H1 (cell line): ENCODE data around the gene ANKRD7. TPM values are rescaled to one million over a fixed set of nuclear protein-coding genes. Genes with fewer than 3 reads are reported as not detected.

Experiments used
- CTBP2 ChIP-seq: IDR thresholded peaks from 2 replicates; pipeline ENCODE4 v1.7.0; 2011; ENCODE audit warnings: borderline replicate concordance, mild to moderate bottlenecking, moderate library complexity, mixed read lengths, low read length; ENCODE audit not compliant: insufficient read depth, insufficient read length
- HDAC6 ChIP-seq: IDR thresholded peaks from one replicate; pipeline ENCODE4 v1.7.1; 2012; ENCODE audit warnings: low read depth, mild to moderate bottlenecking, inconsistent platforms, low read length, moderate library complexity
- JUND ChIP-seq: IDR thresholded peaks from 2 replicates; pipeline ENCODE4 v1.6.1; 2011; ENCODE audit warnings: mild to moderate bottlenecking, improper control_type of control experiment, low read length
- RXRA ChIP-seq: IDR thresholded peaks from 2 replicates; pipeline ENCODE4 v1.6.1; 2011; ENCODE audit warnings: low read depth, mild to moderate bottlenecking, low read length, moderate library complexity; ENCODE audit not compliant: insufficient read depth
- SRF ChIP-seq: IDR thresholded peaks from 2 replicates; pipeline ENCODE4 v1.6.1; 2011; ENCODE audit warnings: mild to moderate bottlenecking, low read depth, low read length, moderate library complexity
- TAF7 ChIP-seq: optimal IDR thresholded peaks from 2 replicates; pipeline ENCODE3; 2011; ENCODE audit warnings: low read depth, mild to moderate bottlenecking, inconsistent platforms, low read length, moderate library complexity, borderline replicate concordance
- polyA plus RNA-seq, 7 experiments: library from polyadenylated mRNA; depleted of rRNA in 3 of 7; stranded (reverse) in 5 of 7; unstranded in 2 of 7; fragments of >200 nt in 5 of 7; fragments of 200-250 nt in 2 of 7; gene quantifications; 1 replicate in 5 of 7; 2 replicates in 1 of 7; 4 replicates in 1 of 7; pipeline versions ENCODE4 v1.2.1 to v1.2.3, GENCODE V29; 2011 to 2013; ENCODE audit warnings: missing spikeins in 2 of 7, mixed read lengths in 2 of 7
- total RNA-seq: library from RNA; stranded (reverse); fragmentation: NEBNext Ultra II Directional; extraction: Animal tissue kit (Norgen Biotek cat#: 25700); gene quantifications from 2 replicates; pipeline ENCODE4 v1.2.1, GENCODE V29; 2021
- TF ChIP-seq, protein P1 (sequence below): fragments of 300-600 bp; sonication (generic); IDR thresholded peaks from 2 replicates; pipeline ENCODE4 v1.7.1; 2012; ENCODE audit warnings: low read length, moderate library complexity, mild to moderate bottlenecking, inconsistent platforms; ENCODE audit not compliant: insufficient replicate concordance
- TF ChIP-seq, protein P2 (sequence below): IDR thresholded peaks from 2 replicates; pipeline ENCODE4 v1.6.1; 2012; ENCODE audit warnings: inconsistent platforms

The ANKRD7 gene
- total and polyA plus RNA-seq, 2 of the 8 experiments (the other 6 are each of a cell fraction or from before 2014, with no cell fraction given): not detected

DNA sequence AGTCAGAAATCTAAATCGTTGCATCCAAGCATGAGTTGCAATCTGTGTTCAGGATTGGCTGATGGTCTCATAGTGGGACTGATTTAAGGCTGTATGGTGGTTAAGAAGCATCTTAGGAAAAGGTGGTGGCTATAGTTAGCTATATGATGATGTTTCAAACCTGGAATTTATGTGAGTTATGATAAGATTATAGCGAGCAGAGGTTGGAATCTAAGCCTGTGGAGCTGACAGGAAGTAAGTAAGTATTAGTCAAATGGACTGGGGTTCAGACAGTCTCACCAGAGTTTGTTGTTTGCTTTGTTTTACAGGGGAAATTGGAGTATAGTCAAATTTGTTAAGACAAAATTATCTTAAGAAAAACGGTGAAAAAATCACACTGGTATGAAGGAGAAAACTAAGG is 56.7 kb downstream of the ANKRD7 start (continued):
- TF ChIP-seq, protein P1, sequence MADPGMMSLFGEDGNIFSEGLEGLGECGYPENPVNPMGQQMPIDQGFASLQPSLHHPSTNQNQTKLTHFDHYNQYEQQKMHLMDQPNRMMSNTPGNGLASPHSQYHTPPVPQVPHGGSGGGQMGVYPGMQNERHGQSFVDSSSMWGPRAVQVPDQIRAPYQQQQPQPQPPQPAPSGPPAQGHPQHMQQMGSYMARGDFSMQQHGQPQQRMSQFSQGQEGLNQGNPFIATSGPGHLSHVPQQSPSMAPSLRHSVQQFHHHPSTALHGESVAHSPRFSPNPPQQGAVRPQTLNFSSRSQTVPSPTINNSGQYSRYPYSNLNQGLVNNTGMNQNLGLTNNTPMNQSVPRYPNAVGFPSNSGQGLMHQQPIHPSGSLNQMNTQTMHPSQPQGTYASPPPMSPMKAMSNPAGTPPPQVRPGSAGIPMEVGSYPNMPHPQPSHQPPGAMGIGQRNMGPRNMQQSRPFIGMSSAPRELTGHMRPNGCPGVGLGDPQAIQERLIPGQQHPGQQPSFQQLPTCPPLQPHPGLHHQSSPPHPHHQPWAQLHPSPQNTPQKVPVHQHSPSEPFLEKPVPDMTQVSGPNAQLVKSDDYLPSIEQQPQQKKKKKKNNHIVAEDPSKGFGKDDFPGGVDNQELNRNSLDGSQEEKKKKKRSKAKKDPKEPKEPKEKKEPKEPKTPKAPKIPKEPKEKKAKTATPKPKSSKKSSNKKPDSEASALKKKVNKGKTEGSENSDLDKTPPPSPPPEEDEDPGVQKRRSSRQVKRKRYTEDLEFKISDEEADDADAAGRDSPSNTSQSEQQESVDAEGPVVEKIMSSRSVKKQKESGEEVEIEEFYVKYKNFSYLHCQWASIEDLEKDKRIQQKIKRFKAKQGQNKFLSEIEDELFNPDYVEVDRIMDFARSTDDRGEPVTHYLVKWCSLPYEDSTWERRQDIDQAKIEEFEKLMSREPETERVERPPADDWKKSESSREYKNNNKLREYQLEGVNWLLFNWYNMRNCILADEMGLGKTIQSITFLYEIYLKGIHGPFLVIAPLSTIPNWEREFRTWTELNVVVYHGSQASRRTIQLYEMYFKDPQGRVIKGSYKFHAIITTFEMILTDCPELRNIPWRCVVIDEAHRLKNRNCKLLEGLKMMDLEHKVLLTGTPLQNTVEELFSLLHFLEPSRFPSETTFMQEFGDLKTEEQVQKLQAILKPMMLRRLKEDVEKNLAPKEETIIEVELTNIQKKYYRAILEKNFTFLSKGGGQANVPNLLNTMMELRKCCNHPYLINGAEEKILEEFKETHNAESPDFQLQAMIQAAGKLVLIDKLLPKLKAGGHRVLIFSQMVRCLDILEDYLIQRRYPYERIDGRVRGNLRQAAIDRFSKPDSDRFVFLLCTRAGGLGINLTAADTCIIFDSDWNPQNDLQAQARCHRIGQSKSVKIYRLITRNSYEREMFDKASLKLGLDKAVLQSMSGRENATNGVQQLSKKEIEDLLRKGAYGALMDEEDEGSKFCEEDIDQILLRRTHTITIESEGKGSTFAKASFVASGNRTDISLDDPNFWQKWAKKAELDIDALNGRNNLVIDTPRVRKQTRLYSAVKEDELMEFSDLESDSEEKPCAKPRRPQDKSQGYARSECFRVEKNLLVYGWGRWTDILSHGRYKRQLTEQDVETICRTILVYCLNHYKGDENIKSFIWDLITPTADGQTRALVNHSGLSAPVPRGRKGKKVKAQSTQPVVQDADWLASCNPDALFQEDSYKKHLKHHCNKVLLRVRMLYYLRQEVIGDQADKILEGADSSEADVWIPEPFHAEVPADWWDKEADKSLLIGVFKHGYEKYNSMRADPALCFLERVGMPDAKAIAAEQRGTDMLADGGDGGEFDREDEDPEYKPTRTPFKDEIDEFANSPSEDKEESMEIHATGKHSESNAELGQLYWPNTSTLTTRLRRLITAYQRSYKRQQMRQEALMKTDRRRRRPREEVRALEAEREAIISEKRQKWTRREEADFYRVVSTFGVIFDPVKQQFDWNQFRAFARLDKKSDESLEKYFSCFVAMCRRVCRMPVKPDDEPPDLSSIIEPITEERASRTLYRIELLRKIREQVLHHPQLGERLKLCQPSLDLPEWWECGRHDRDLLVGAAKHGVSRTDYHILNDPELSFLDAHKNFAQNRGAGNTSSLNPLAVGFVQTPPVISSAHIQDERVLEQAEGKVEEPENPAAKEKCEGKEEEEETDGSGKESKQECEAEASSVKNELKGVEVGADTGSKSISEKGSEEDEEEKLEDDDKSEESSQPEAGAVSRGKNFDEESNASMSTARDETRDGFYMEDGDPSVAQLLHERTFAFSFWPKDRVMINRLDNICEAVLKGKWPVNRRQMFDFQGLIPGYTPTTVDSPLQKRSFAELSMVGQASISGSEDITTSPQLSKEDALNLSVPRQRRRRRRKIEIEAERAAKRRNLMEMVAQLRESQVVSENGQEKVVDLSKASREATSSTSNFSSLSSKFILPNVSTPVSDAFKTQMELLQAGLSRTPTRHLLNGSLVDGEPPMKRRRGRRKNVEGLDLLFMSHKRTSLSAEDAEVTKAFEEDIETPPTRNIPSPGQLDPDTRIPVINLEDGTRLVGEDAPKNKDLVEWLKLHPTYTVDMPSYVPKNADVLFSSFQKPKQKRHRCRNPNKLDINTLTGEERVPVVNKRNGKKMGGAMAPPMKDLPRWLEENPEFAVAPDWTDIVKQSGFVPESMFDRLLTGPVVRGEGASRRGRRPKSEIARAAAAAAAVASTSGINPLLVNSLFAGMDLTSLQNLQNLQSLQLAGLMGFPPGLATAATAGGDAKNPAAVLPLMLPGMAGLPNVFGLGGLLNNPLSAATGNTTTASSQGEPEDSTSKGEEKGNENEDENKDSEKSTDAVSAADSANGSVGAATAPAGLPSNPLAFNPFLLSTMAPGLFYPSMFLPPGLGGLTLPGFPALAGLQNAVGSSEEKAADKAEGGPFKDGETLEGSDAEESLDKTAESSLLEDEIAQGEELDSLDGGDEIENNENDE: no peak
- TF ChIP-seq TAF7 (no peak), RXRA (no peak), HDAC6 (no peak), CTBP2 (no peak), SRF (no peak), JUND (no peak)
- TF ChIP-seq, protein P2, sequence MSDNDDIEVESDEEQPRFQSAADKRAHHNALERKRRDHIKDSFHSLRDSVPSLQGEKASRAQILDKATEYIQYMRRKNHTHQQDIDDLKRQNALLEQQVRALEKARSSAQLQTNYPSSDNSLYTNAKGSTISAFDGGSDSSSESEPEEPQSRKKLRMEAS: no peak
